Keratinocyte (primary cell): ENCODE measurements around the gene CHTOP. TPM values are rescaled to one million over a fixed set of nuclear protein-coding genes. Genes with fewer than 3 reads are reported as not detected.

Source experiments
- DNase-seq: peaks from one replicate; pipeline ENCODE4 v3.0.0-alpha.2; 2011; ENCODE audit warnings: low read depth, missing footprints, low spot score
- FAIRE-seq: peaks from 2 replicates; lab custom pipeline; 2011; peaks lifted over from hg19 to GRCh38; lab: Jason Lieb, UNC
- H2AFZ ChIP-seq: 2 replicates; pipeline ENCODE4 v1.6.0; 2012; ENCODE audit warnings: low read length, control low read depth, inconsistent platforms; ENCODE audit not compliant: control insufficient read depth
- H3K27ac ChIP-seq: 2 replicates; pipeline ENCODE4 v1.5.1; 2011; ENCODE audit warnings: low read length; ENCODE audit not compliant: control insufficient read depth, insufficient read depth
- H3K27me3 ChIP-seq: 3 replicates; pipeline ENCODE4 v1.6.0; 2011; ENCODE audit warnings: low read length; ENCODE audit not compliant: control insufficient read depth, insufficient read depth; ENCODE audit errors: extremely low read depth
- H3K36me3 ChIP-seq, 2 experiments: 2 replicates in 1 of 2; 3 replicates in 1 of 2; pipeline ENCODE4 v1.5.1; 2011; ENCODE audit warnings: low read length in 2 of 2, mild to moderate bottlenecking in 1 of 2; ENCODE audit not compliant: control insufficient read depth in 2 of 2, insufficient read depth in 2 of 2; ENCODE audit errors: extremely low read depth in 1 of 2
- H3K4me1 ChIP-seq: 3 replicates; pipeline ENCODE4 v1.5.1; 2011; ENCODE audit warnings: low read length; ENCODE audit not compliant: control insufficient read depth, insufficient read depth; ENCODE audit errors: extremely low read depth
- H3K4me2 ChIP-seq: 3 replicates; pipeline ENCODE4 v1.6.0; 2011; ENCODE audit warnings: low read depth, low read length; ENCODE audit not compliant: control insufficient read depth, insufficient read depth; ENCODE audit errors: extremely low read depth
- H3K4me3 ChIP-seq, 3 experiments: fragments of 200-600 bp in 1 of 3; sonication (generic) in 1 of 3; 2 replicates in 2 of 3; 3 replicates in 1 of 3; pipeline ENCODE4 v1.5.1; 2011 to 2016; ENCODE audit warnings: low read length in 3 of 3, mild to moderate bottlenecking in 3 of 3, control low read depth in 2 of 3, inconsistent platforms in 1 of 3, low read depth in 1 of 3, mixed read lengths in 1 of 3, mixed run types in 1 of 3, moderate library complexity in 1 of 3; ENCODE audit not compliant: control insufficient read depth in 2 of 3, insufficient read depth in 2 of 3; ENCODE audit errors: extremely low read depth in 1 of 3
- H3K79me2 ChIP-seq: 2 replicates; pipeline ENCODE4 v1.6.0; 2012; ENCODE audit warnings: low read length; ENCODE audit not compliant: control insufficient read depth, insufficient read depth
- H3K9ac ChIP-seq: 3 replicates; pipeline ENCODE4 v1.6.0; 2011; ENCODE audit warnings: low read length; ENCODE audit not compliant: control insufficient read depth, insufficient read depth; ENCODE audit errors: extremely low read depth
- H3K9me1 ChIP-seq: 3 replicates; pipeline ENCODE4 v1.6.0; 2011; ENCODE audit warnings: low read length; ENCODE audit not compliant: control insufficient read depth, insufficient read depth; ENCODE audit errors: extremely low read depth
- H3K9me3 ChIP-seq: 2 replicates; pipeline ENCODE4 v1.5.1; 2012; ENCODE audit warnings: low read depth, low read length; ENCODE audit not compliant: control insufficient read depth
- H4K20me1 ChIP-seq: 3 replicates; pipeline ENCODE4 v1.6.0; 2011; ENCODE audit warnings: low read length; ENCODE audit not compliant: control insufficient read depth, insufficient read depth; ENCODE audit errors: extremely low read depth
- EZH2 ChIP-seq: IDR thresholded peaks from one replicate; pipeline ENCODE4 v1.6.1; 2012; ENCODE audit warnings: inconsistent platforms, mild to moderate bottlenecking, low read length, moderate library complexity
- dilution Hi-C: fragments of 300-500 bp; cut with MboI; formaldehyde crosslinking; loops from one replicate; pipeline ENCODE4 v1.7.0; 2020; ENCODE audit warnings: low sequenced_read_pairs; ENCODE audit not compliant: extremely low pct_ligation_motif_present
- polyA plus RNA-seq, 5 experiments: library from polyadenylated mRNA; depleted of rRNA in 3 of 5; stranded (reverse) in 3 of 5; stranded (forward) in 1 of 5; unstranded in 1 of 5; fragments of >200 nt; gene quantifications; 1 replicate in 1 of 5; 2 replicates in 3 of 5; 3 replicates in 1 of 5; pipeline versions ENCODE4 v1.2.1 to v1.2.3, GENCODE V29; 2011 to 2012; ENCODE audit warnings: missing spikeins in 2 of 5, low read depth in 1 of 5, low replicate concordance in 1 of 5
- TF ChIP-seq, protein P1 (sequence below), 3 experiments: IDR thresholded peaks in 1 of 3; conservative IDR thresholded peaks in 1 of 3; optimal IDR thresholded peaks in 1 of 3; 2 replicates in 2 of 3; 3 replicates in 1 of 3; pipeline versions ENCODE3 to v1.5.1; 2011; ENCODE audit warnings: low read length in 3 of 3, mild to moderate bottlenecking in 3 of 3, moderate library complexity in 2 of 3, control low read depth in 1 of 3, inconsistent platforms in 1 of 3; ENCODE audit not compliant: insufficient read depth in 2 of 3; ENCODE audit errors: extremely low read depth in 1 of 3

The CHTOP gene
- polyA plus RNA-seq, 1 donor (not counting 4 experiments of a cell fraction or from before 2014, with no cell fraction given): 68.6 TPM

DNA sequence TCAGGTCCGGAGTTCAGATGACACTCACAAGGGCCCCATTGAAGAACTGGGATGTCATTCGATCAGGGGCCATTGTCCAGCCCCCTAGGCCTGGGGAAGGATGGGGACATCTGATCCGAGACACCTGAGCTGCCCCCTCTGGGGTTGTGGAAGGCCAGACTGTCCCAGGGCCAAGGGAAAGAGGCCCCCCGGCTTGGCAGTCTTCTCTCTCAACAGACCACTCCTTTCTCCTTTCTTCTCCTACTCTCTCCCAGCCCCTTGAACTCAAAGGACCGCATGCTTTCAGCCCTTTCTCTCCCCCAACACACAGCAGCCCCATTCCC, 4.6 kb upstream of the CHTOP start:
- no peak for FAIRE-seq
- no peak overlapping the region for H3K4me2 ChIP-seq
- no peak for DNase-seq
- peaks cover 7 to 15% of the 10 kb centered on the region in 2 experiments for H3K36me3 ChIP-seq
- H2AFZ ChIP-seq: no peak overlapping the region
- no peak overlapping the region for H3K27ac ChIP-seq
- H3K9ac ChIP-seq: no peak overlapping the region
- no peaks in the 10 kb centered on the region for H3K27me3 ChIP-seq
- TF ChIP-seq, protein P1, sequence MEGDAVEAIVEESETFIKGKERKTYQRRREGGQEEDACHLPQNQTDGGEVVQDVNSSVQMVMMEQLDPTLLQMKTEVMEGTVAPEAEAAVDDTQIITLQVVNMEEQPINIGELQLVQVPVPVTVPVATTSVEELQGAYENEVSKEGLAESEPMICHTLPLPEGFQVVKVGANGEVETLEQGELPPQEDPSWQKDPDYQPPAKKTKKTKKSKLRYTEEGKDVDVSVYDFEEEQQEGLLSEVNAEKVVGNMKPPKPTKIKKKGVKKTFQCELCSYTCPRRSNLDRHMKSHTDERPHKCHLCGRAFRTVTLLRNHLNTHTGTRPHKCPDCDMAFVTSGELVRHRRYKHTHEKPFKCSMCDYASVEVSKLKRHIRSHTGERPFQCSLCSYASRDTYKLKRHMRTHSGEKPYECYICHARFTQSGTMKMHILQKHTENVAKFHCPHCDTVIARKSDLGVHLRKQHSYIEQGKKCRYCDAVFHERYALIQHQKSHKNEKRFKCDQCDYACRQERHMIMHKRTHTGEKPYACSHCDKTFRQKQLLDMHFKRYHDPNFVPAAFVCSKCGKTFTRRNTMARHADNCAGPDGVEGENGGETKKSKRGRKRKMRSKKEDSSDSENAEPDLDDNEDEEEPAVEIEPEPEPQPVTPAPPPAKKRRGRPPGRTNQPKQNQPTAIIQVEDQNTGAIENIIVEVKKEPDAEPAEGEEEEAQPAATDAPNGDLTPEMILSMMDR (optimal IDR thresholded peaks at IDR 0.05 in 1 of 3, IDR thresholded peaks at IDR 0.05 in 1 of 3, conservative IDR thresholded peaks at IDR 0.05 in 1 of 3; ENCODE audit: extremely low read depth in 1 of 3, insufficient read depth in 2 of 3, low read length in 3 of 3): no peak
- TF ChIP-seq EZH2: no peak
- dilution Hi-C loops: no loop called here
- H3K79me2 ChIP-seq: peaks cover 20% of the 10 kb centered on the region
- no peaks in the 10 kb centered on the region for H3K9me3 ChIP-seq
- H4K20me1 ChIP-seq: no peaks in the 10 kb centered on the region
- peaks cover 6% of the 10 kb centered on the region for H3K9me1 ChIP-seq
- H3K4me3 ChIP-seq: no peak overlapping the region
- peaks cover 25% of the 10 kb centered on the region for H3K4me1 ChIP-seq

DNA sequence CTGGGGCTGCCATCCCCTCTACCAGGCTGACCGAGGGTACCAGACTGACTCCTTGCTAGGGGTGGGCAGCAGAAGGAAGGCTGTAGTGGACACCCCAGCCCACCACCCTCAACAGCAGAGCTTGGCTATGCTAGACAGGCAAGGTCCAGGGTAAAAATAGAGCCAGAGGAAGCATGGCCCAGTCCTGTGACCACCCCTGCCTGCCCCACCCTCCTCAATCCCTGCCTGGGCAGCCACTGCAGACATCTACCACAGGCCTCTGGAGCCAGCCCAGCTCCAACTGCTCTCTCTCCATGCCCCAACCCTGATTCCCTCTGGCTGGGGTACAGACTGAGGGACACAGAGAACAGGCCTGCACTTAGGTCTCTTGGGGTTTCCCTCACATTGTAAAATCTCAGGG, 3.9 kb upstream of the CHTOP start:
- no peak for FAIRE-seq
- peaks cover 7 to 12% of the 10 kb centered on the region in 2 experiments for H3K36me3 ChIP-seq
- H2AFZ ChIP-seq: no peak overlapping the region

More for the DNA sequence above, 3.9 kb upstream of the CHTOP start:
- Histone ChIP-seq H3K4me3 (no peak overlapping the region), H3K9me3 (no peaks in the 10 kb centered on the region), H3K79me2 (peaks cover 25% of the 10 kb centered on the region), H3K9ac (no peak overlapping the region), H3K27me3 (no peaks in the 10 kb centered on the region), H3K27ac (no peak overlapping the region), H3K4me1 (peaks cover 25% of the 10 kb centered on the region), H3K9me1 (peaks cover 6% of the 10 kb centered on the region), H3K4me2 (no peak overlapping the region), H4K20me1 (no peaks in the 10 kb centered on the region)
- dilution Hi-C loops: no loop called here
- no peak for DNase-seq
- TF ChIP-seq, protein P1 (optimal IDR thresholded peaks at IDR 0.05 in 1 of 3, IDR thresholded peaks at IDR 0.05 in 1 of 3, conservative IDR thresholded peaks at IDR 0.05 in 1 of 3; ENCODE audit: extremely low read depth in 1 of 3, insufficient read depth in 2 of 3, low read length in 3 of 3): no peak
- no peak for TF ChIP-seq EZH2
